Keratinocyte (primary cell): ENCODE measurements around the gene PEA15. TPM values are rescaled to one million over a fixed set of nuclear protein-coding genes. Genes with fewer than 3 reads are reported as not detected.

ENCODE experiments used
- DNase-seq: peaks from one replicate; pipeline ENCODE4 v3.0.0-alpha.2; 2011; ENCODE audit warnings: low read depth, missing footprints, low spot score
- FAIRE-seq: peaks from 2 replicates; lab custom pipeline; 2011; peaks lifted over from hg19 to GRCh38; lab: Jason Lieb, UNC
- H2AFZ ChIP-seq: 2 replicates; pipeline ENCODE4 v1.6.0; 2012; ENCODE audit warnings: low read length, control low read depth, inconsistent platforms; ENCODE audit not compliant: control insufficient read depth
- H3K27ac ChIP-seq: 2 replicates; pipeline ENCODE4 v1.5.1; 2011; ENCODE audit warnings: low read length; ENCODE audit not compliant: control insufficient read depth, insufficient read depth
- H3K27me3 ChIP-seq: 3 replicates; pipeline ENCODE4 v1.6.0; 2011; ENCODE audit warnings: low read length; ENCODE audit not compliant: control insufficient read depth, insufficient read depth; ENCODE audit errors: extremely low read depth
- H3K36me3 ChIP-seq, 2 experiments: 2 replicates in 1 of 2; 3 replicates in 1 of 2; pipeline ENCODE4 v1.5.1; 2011; ENCODE audit warnings: low read length in 2 of 2, mild to moderate bottlenecking in 1 of 2; ENCODE audit not compliant: control insufficient read depth in 2 of 2, insufficient read depth in 2 of 2; ENCODE audit errors: extremely low read depth in 1 of 2
- H3K4me1 ChIP-seq: 3 replicates; pipeline ENCODE4 v1.5.1; 2011; ENCODE audit warnings: low read length; ENCODE audit not compliant: control insufficient read depth, insufficient read depth; ENCODE audit errors: extremely low read depth
- H3K4me2 ChIP-seq: 3 replicates; pipeline ENCODE4 v1.6.0; 2011; ENCODE audit warnings: low read depth, low read length; ENCODE audit not compliant: control insufficient read depth, insufficient read depth; ENCODE audit errors: extremely low read depth
- H3K4me3 ChIP-seq, 3 experiments: fragments of 200-600 bp in 1 of 3; sonication (generic) in 1 of 3; 2 replicates in 2 of 3; 3 replicates in 1 of 3; pipeline ENCODE4 v1.5.1; 2011 to 2016; ENCODE audit warnings: low read length in 3 of 3, mild to moderate bottlenecking in 3 of 3, control low read depth in 2 of 3, inconsistent platforms in 1 of 3, low read depth in 1 of 3, mixed read lengths in 1 of 3, mixed run types in 1 of 3, moderate library complexity in 1 of 3; ENCODE audit not compliant: control insufficient read depth in 2 of 3, insufficient read depth in 2 of 3; ENCODE audit errors: extremely low read depth in 1 of 3
- H3K79me2 ChIP-seq: 2 replicates; pipeline ENCODE4 v1.6.0; 2012; ENCODE audit warnings: low read length; ENCODE audit not compliant: control insufficient read depth, insufficient read depth
- H3K9ac ChIP-seq: 3 replicates; pipeline ENCODE4 v1.6.0; 2011; ENCODE audit warnings: low read length; ENCODE audit not compliant: control insufficient read depth, insufficient read depth; ENCODE audit errors: extremely low read depth
- H3K9me1 ChIP-seq: 3 replicates; pipeline ENCODE4 v1.6.0; 2011; ENCODE audit warnings: low read length; ENCODE audit not compliant: control insufficient read depth, insufficient read depth; ENCODE audit errors: extremely low read depth
- H3K9me3 ChIP-seq: 2 replicates; pipeline ENCODE4 v1.5.1; 2012; ENCODE audit warnings: low read depth, low read length; ENCODE audit not compliant: control insufficient read depth
- H4K20me1 ChIP-seq: 3 replicates; pipeline ENCODE4 v1.6.0; 2011; ENCODE audit warnings: low read length; ENCODE audit not compliant: control insufficient read depth, insufficient read depth; ENCODE audit errors: extremely low read depth
- EZH2 ChIP-seq: IDR thresholded peaks from one replicate; pipeline ENCODE4 v1.6.1; 2012; ENCODE audit warnings: inconsistent platforms, mild to moderate bottlenecking, low read length, moderate library complexity
- dilution Hi-C: fragments of 300-500 bp; cut with MboI; formaldehyde crosslinking; loops from one replicate; pipeline ENCODE4 v1.7.0; 2020; ENCODE audit warnings: low sequenced_read_pairs; ENCODE audit not compliant: extremely low pct_ligation_motif_present
- polyA plus RNA-seq, 5 experiments: library from polyadenylated mRNA; depleted of rRNA in 3 of 5; stranded (reverse) in 3 of 5; stranded (forward) in 1 of 5; unstranded in 1 of 5; fragments of >200 nt; gene quantifications; 1 replicate in 1 of 5; 2 replicates in 3 of 5; 3 replicates in 1 of 5; pipeline versions ENCODE4 v1.2.1 to v1.2.3, GENCODE V29; 2011 to 2012; ENCODE audit warnings: missing spikeins in 2 of 5, low read depth in 1 of 5, low replicate concordance in 1 of 5
- TF ChIP-seq, protein P1 (sequence below), 3 experiments: IDR thresholded peaks in 1 of 3; conservative IDR thresholded peaks in 1 of 3; optimal IDR thresholded peaks in 1 of 3; 2 replicates in 2 of 3; 3 replicates in 1 of 3; pipeline versions ENCODE3 to v1.5.1; 2011; ENCODE audit warnings: low read length in 3 of 3, mild to moderate bottlenecking in 3 of 3, moderate library complexity in 2 of 3, control low read depth in 1 of 3, inconsistent platforms in 1 of 3; ENCODE audit not compliant: insufficient read depth in 2 of 3; ENCODE audit errors: extremely low read depth in 1 of 3

Gene PEA15
- polyA plus RNA-seq, 1 donor (not counting 4 experiments of a cell fraction or from before 2014, with no cell fraction given) = 367 TPM

DNA sequence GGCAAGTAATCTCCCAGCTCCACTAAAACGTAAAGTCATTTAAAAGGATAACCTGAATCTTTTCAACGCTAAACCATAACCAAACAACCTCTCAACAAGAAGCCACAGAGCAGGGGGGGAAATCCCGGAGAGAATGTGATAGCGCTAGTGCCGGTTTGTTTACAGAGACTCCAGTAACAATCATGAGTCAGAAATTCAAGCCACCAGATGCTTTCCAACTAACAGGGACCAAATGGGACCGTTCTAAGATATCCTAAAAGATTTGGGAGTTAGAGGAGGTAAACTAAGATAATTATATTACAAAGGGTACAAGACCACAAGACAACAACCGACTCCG lies 56.3 kb downstream of the PEA15 start:
- Histone ChIP-seq H3K27me3 (no peaks in the 10 kb centered on the region), H3K4me1 (peaks cover 28% of the 10 kb centered on the region), H3K36me3 (peaks cover 1 to 7% of the 10 kb centered on the region in 2 experiments), H3K4me2 (peak overlapping the region; percentile 98), H2AFZ (peak overlapping the region; percentile 91), H3K9ac (peak overlapping the region; percentile 100), H3K9me3 (no peaks in the 10 kb centered on the region), H4K20me1 (peaks cover 6% of the 10 kb centered on the region), H3K9me1 (no peaks in the 10 kb centered on the region), H3K79me2 (peaks cover 38% of the 10 kb centered on the region), H3K4me3 (peak overlapping the region; percentile 95 to 100 (median 99)), H3K27ac (peak overlapping the region; percentile 100)
- no peak for TF ChIP-seq EZH2
- TF ChIP-seq, protein P1, sequence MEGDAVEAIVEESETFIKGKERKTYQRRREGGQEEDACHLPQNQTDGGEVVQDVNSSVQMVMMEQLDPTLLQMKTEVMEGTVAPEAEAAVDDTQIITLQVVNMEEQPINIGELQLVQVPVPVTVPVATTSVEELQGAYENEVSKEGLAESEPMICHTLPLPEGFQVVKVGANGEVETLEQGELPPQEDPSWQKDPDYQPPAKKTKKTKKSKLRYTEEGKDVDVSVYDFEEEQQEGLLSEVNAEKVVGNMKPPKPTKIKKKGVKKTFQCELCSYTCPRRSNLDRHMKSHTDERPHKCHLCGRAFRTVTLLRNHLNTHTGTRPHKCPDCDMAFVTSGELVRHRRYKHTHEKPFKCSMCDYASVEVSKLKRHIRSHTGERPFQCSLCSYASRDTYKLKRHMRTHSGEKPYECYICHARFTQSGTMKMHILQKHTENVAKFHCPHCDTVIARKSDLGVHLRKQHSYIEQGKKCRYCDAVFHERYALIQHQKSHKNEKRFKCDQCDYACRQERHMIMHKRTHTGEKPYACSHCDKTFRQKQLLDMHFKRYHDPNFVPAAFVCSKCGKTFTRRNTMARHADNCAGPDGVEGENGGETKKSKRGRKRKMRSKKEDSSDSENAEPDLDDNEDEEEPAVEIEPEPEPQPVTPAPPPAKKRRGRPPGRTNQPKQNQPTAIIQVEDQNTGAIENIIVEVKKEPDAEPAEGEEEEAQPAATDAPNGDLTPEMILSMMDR (optimal IDR thresholded peaks at IDR 0.05 in 1 of 3, IDR thresholded peaks at IDR 0.05 in 1 of 3, conservative IDR thresholded peaks at IDR 0.05 in 1 of 3; ENCODE audit: extremely low read depth in 1 of 3, insufficient read depth in 2 of 3, low read length in 3 of 3) = no peak
- FAIRE-seq (no peak), DNase-seq (no peak)
- dilution Hi-C loops = no loop called here

DNA sequence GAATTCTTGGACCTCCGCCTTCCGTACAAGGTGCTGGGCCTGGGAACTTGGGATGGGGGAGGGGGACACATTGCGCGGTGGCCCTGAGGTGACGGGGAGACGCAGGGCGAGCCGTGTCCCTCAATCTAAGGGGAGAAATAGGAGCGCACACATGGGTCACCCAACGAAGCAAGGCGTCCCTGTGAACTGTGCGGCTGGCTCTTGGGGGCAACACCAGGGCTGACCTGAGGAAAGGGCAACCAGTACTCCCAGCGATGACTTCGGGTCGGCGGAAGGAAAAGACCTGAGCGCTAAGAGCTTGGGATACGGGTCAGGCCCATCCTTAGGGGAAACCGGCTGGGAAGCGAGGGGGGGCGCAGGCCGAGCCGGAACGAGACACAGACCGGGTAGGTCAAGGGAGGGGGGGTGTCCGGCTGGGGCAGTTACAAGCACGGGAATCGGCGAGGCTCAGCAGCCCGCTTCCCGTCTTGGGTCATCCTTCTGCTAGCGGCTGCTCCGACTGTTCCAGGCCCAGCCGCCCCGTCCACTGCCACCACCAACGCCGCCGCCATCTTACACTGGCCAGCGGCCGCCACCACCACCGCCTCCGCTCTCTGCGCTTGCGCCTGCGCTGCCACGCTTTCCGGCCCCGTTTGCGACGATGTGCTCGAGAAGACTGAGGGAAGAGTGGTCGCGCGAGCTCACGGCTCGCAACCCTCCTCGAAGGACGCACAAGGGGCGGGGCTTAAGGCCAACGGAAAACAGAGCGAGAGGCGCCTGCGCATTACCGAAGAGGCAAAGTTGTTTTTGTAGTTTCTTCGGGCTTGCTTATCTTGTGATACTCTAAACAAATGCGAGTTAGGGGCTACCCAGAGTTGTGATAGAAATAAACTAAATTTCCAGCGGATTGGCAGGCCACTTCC lies 57.0 kb downstream of the PEA15 start, which contains the start of gene DCAF8:
TSS of gene DCAF8 (minus strand) at position 657 of the 902 bp plus-strand sequence. CDS start 18,541 bp downstream, outside the sequence.
- Histone ChIP-seq H3K36me3 (peaks cover 1 to 7% of the 10 kb centered on the region in 2 experiments), H3K4me1 (peaks cover 22% of the 10 kb centered on the region), H3K9ac (peak within 1 kb of the TSS; percentile 100), H2AFZ (peak within 1 kb of the TSS; percentile 98), H4K20me1 (peaks cover 6% of the 10 kb centered on the region), H3K79me2 (peaks cover 38% of the 10 kb centered on the region), H3K27me3 (no peaks in the 10 kb centered on the region), H3K4me2 (peak within 1 kb of the TSS; percentile 99), H3K9me1 (no peaks in the 10 kb centered on the region), H3K27ac (peak within 1 kb of the TSS; percentile 100), H3K4me3 (peak within 1 kb of the TSS; percentile 95 to 100 (median 99)), H3K9me3 (no peaks in the 10 kb centered on the region)
- FAIRE-seq = peak; percentile 9
- TF ChIP-seq, protein P1 (optimal IDR thresholded peaks at IDR 0.05 in 1 of 3, IDR thresholded peaks at IDR 0.05 in 1 of 3, conservative IDR thresholded peaks at IDR 0.05 in 1 of 3; ENCODE audit: extremely low read depth in 1 of 3, insufficient read depth in 2 of 3, low read length in 3 of 3) = no peak
- TF ChIP-seq EZH2 = no peak
- peak; percentile 81 for DNase-seq
- dilution Hi-C loops = no loop called here
